Caco-2 (cell line): ENCODE data around the gene UBA1. TPM values are rescaled to one million over a fixed set of nuclear protein-coding genes. Genes with fewer than 3 reads are reported as not detected.

Source experiments
- BruUV-seq: library from RNA; stranded (reverse); fragments of 400-500 nt; replicated peaks from 2 replicates; lab custom pipeline; 2021; lab: Mats Ljungman, UMichigan
- CTCF ChIA-PET: fragments of 300-600 bp; sonication (Branson Sonifier 250); formaldehyde crosslinking; loops from one replicate; lab custom pipeline; 2022; ENCODE audit warnings: antibody characterized with exemption; lab: Charles Lee
- POLR2A ChIA-PET: fragments of 300-600 bp; sonication (Branson Sonifier 250); formaldehyde crosslinking; loops from one replicate; lab custom pipeline; 2022; ENCODE audit warnings: antibody characterized with exemption; lab: Charles Lee
- DNase-seq, 2 experiments: peaks; one replicate each; pipeline versions ENCODE4 v3.0.0 to v3.0.0-alpha.2; 2020 to 2022
- H3K27me3 ChIP-seq: replicated peaks from 2 replicates; pipeline ENCODE4 v1.6.0; 2011; ENCODE audit warnings: low read length; ENCODE audit not compliant: control insufficient read depth, insufficient read depth
- H3K36me3 ChIP-seq: 2 replicates; pipeline ENCODE4 v1.5.1; 2011; ENCODE audit warnings: low read length; ENCODE audit not compliant: control insufficient read depth, insufficient read depth
- H3K4me1 ChIP-seq: fragments of 250-450 bp; sonication (Bioruptor Pico); 2 replicates; pipeline ENCODE4 v1.5.1; 2020; ENCODE audit warnings: mild to moderate bottlenecking
- H3K4me3 ChIP-seq: 2 replicates; pipeline ENCODE4 v1.5.1; 2011; ENCODE audit warnings: low read depth, mild to moderate bottlenecking, control low read depth, low read length
- H3K9me3 ChIP-seq: fragments of 250-450 bp; sonication (Bioruptor Pico); 2 replicates; pipeline ENCODE4 v1.5.1; 2020; ENCODE audit warnings: mild to moderate bottlenecking, moderate library complexity
- H3K27ac Mint-ChIP-seq: one replicate; pipeline ENCODE4 v1.8.0; 2022; ENCODE audit warnings: mixed read lengths; ENCODE audit not compliant: unreplicated experiment
- H3K27me3 Mint-ChIP-seq: one replicate; pipeline ENCODE4 v1.8.0; 2022; ENCODE audit warnings: mixed read lengths; ENCODE audit not compliant: insufficient read depth, unreplicated experiment
- H3K36me3 Mint-ChIP-seq: one replicate; pipeline ENCODE4 v1.8.0; 2022; ENCODE audit warnings: mild to moderate bottlenecking, mixed read lengths; ENCODE audit not compliant: insufficient read depth, unreplicated experiment
- H3K4me1 Mint-ChIP-seq: one replicate; pipeline ENCODE4 v1.8.0; 2022; ENCODE audit warnings: low read depth, mixed read lengths; ENCODE audit not compliant: unreplicated experiment
- H3K4me3 Mint-ChIP-seq: one replicate; pipeline ENCODE4 v1.8.0; 2022; ENCODE audit warnings: mild to moderate bottlenecking, moderate library complexity, mixed read lengths; ENCODE audit not compliant: unreplicated experiment
- H3K9me3 Mint-ChIP-seq: one replicate; pipeline ENCODE4 v1.8.0; 2022; ENCODE audit warnings: mixed read lengths; ENCODE audit not compliant: unreplicated experiment
- CTCF ChIP-seq, 2 experiments: fragments of 200-600 bp in 1 of 2; IDR thresholded peaks; 1 replicate in 1 of 2; 2 replicates in 1 of 2; pipeline versions ENCODE4 v1.5.1 to v1.8.0; 2011 to 2022; ENCODE audit warnings: antibody characterized with exemption in 1 of 2, control low read depth in 1 of 2, inconsistent platforms in 1 of 2, low read depth in 1 of 2, low read length in 1 of 2, mild to moderate bottlenecking in 1 of 2, moderate library complexity in 1 of 2; ENCODE audit not compliant: insufficient read depth in 1 of 2, severe bottlenecking in 1 of 2, unreplicated experiment in 1 of 2
- intact Hi-C: fragments of 100-400 bp; cut with micrococcal nuclease; formaldehyde crosslinking; loops from one replicate; pipeline ENCODE4 v1.10.0; 2022; ENCODE audit not compliant: unreplicated experiment
- total RNA-seq: library from RNA; stranded (reverse); gene quantifications from 2 replicates; pipeline ENCODE4 v1.2.3, GENCODE V29; 2022

Gene UBA1
- total RNA-seq, 1 experiment from 2014 or later: 156 TPM

GRCh38 chrX:47228550-47229270, 35.1 kb downstream of the UBA1 start:
- H3K4me1 ChIP-seq: no peaks in the 10 kb centered on the region
- ChIA-PET CTCF (interaction anchor here (0.7 kb wide), 1 partner anchor 34 kb away, joined by 3 read pairs; no protein-coding TSS in a partner anchor), POLR2A (interaction anchor here (1.0 kb wide), 1 partner anchor 11 kb away, joined by 3 read pairs; no protein-coding TSS in a partner anchor)
- Mint-ChIP-seq H3K9me3 (no peaks in the 10 kb centered on the region), H3K4me3 (no peak overlapping the region), H3K27me3 (no peaks in the 10 kb centered on the region), H3K27ac (no peak overlapping the region), H3K36me3 (peaks cover 69% of the 10 kb centered on the region), H3K4me1 (peaks cover 7% of the 10 kb centered on the region)
- no peak for TF ChIP-seq CTCF (IDR thresholded peaks at IDR 0.05; ENCODE audit: insufficient read depth in 1 of 2, low read depth in 1 of 2, low read length in 1 of 2, severe bottlenecking in 1 of 2, unreplicated experiment in 1 of 2)
- DNase-seq: no peak
- no peaks in the 10 kb centered on the region; the same call in 1 of the 2 replicates for H3K36me3 ChIP-seq
- no TSS peak for BruUV-seq
- no peaks in the 10 kb centered on the region for H3K27me3 ChIP-seq
- no peaks in the 10 kb centered on the region for H3K9me3 ChIP-seq
- intact Hi-C loops: no loop called here
- no peak overlapping the region for H3K4me3 ChIP-seq

- no peak for TF ChIP-seq CTCF (IDR thresholded peaks at IDR 0.05; ENCODE audit: insufficient read depth in 1 of 2, low read depth in 1 of 2, low read length in 1 of 2, severe bottlenecking in 1 of 2, unreplicated experiment in 1 of 2)
- ChIA-PET CTCF (interaction anchor here (0.7 kb wide), 1 partner anchor 33 kb away, joined by 3 read pairs; no protein-coding TSS in a partner anchor), POLR2A (interaction anchor here (1.0 kb wide), 1 partner anchor 12 kb away, joined by 3 read pairs; no protein-coding TSS in a partner anchor)
- no peaks in the 10 kb centered on the region for H3K9me3 ChIP-seq
- Mint-ChIP-seq H3K4me3 (no peak overlapping the region), H3K9me3 (no peaks in the 10 kb centered on the region), H3K4me1 (peaks cover 7% of the 10 kb centered on the region), H3K36me3 (peaks cover 69% of the 10 kb centered on the region), H3K27ac (no peak overlapping the region), H3K27me3 (no peaks in the 10 kb centered on the region)
- no peaks in the 10 kb centered on the region for H3K27me3 ChIP-seq
- DNase-seq: no peak
- H3K36me3 ChIP-seq: no peaks in the 10 kb centered on the region; the same call in 1 of the 2 replicates
- H3K4me3 ChIP-seq: no peak overlapping the region
- no TSS peak for BruUV-seq
- H3K4me1 ChIP-seq: no peaks in the 10 kb centered on the region
- intact Hi-C loops: no loop called here
Observed at GRCh38 chrX:47229427-47229826, 35.8 kb downstream of the UBA1 start.

GRCh38 chrX:47230136-47230868, 36.7 kb downstream of the UBA1 start:
- Histone ChIP-seq H3K4me1 (no peaks in the 10 kb centered on the region), H3K36me3 (no peaks in the 10 kb centered on the region; the same call in 1 of the 2 replicates), H3K9me3 (no peaks in the 10 kb centered on the region), H3K27me3 (no peaks in the 10 kb centered on the region), H3K4me3 (no peak overlapping the region)
- no peak for TF ChIP-seq CTCF (IDR thresholded peaks at IDR 0.05; ENCODE audit: insufficient read depth in 1 of 2, low read depth in 1 of 2, low read length in 1 of 2, severe bottlenecking in 1 of 2, unreplicated experiment in 1 of 2)
- no TSS peak for BruUV-seq
- ChIA-PET POLR2A (no interaction called here), CTCF (no interaction called here)
- Mint-ChIP-seq H3K4me3 (no peak overlapping the region), H3K27me3 (no peaks in the 10 kb centered on the region), H3K27ac (no peak overlapping the region), H3K36me3 (peaks cover 62% of the 10 kb centered on the region), H3K9me3 (no peaks in the 10 kb centered on the region), H3K4me1 (peaks cover 9% of the 10 kb centered on the region)
- intact Hi-C loops: no loop called here
- DNase-seq: no peak
